ENCODE data around the gene TMEM156.

Gene TMEM156

DNA sequence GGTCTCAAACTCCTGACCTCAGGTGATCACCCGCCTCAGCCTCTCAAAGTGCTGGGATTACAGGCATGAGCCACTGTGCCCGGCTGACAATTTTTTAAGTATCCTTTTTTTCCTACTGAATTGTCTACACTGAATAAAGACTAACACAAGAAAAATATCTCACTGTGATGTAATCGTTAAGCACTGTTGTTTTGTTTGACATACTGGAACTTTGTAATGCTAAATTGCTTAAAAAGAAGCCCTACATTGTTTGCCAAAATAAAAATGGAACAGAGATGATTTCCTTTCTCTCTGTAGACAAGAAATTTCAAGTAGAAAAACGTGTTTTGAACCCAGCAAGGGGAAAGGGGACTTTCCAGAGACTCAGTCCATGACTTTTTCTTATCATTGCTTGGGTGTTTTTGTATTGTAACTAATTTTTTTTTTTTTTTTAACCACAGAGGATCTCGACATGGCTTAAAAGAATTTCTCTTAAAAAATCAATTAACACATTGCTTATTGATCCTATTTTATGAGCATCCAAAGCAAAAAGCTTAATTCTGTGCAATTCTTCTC is 74.9 kb downstream of the TMEM156 start:
- in situ Hi-C loops (cut with HindIII; ENCODE audit: low sequenced_read_pairs): no loop called here
- H3K4me3 ChIP-seq (ENCODE audit: low read depth, low read length): no peak overlapping the region
- no peak for DNase-seq (ENCODE audit: low read depth, low spot score)
- TF ChIP-seq, protein P1, sequence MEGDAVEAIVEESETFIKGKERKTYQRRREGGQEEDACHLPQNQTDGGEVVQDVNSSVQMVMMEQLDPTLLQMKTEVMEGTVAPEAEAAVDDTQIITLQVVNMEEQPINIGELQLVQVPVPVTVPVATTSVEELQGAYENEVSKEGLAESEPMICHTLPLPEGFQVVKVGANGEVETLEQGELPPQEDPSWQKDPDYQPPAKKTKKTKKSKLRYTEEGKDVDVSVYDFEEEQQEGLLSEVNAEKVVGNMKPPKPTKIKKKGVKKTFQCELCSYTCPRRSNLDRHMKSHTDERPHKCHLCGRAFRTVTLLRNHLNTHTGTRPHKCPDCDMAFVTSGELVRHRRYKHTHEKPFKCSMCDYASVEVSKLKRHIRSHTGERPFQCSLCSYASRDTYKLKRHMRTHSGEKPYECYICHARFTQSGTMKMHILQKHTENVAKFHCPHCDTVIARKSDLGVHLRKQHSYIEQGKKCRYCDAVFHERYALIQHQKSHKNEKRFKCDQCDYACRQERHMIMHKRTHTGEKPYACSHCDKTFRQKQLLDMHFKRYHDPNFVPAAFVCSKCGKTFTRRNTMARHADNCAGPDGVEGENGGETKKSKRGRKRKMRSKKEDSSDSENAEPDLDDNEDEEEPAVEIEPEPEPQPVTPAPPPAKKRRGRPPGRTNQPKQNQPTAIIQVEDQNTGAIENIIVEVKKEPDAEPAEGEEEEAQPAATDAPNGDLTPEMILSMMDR (IDR thresholded peaks at IDR 0.05; ENCODE audit: low read depth, low read length): no peak

DNA sequence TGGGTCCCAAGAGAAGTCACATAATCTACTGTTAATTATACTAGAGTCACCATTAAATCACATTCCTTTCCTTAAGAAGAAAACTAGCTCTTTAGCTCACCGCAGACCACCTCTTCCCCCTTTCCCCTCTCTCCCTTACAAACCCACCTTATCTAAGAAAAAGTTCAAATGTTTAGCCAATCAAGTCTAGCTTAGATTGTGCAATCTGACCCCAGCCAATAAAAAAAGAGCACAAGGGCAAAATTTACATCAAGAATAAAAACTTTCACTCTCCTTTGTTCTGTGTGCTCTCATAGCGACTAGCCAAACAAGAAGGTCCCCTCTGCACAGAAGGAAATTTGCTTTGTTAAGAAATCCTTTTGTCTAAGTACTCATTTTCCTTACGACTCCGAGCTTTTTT is 76.3 kb downstream of the TMEM156 start:
- no peak for DNase-seq (ENCODE audit: low read depth, low spot score)
- TF ChIP-seq, protein P1 (IDR thresholded peaks at IDR 0.05; ENCODE audit: low read depth, low read length): no peak
- H3K4me3 ChIP-seq (ENCODE audit: low read depth, low read length): no peak overlapping the region
- in situ Hi-C loops (cut with HindIII; ENCODE audit: low sequenced_read_pairs): no loop called here

DNA sequence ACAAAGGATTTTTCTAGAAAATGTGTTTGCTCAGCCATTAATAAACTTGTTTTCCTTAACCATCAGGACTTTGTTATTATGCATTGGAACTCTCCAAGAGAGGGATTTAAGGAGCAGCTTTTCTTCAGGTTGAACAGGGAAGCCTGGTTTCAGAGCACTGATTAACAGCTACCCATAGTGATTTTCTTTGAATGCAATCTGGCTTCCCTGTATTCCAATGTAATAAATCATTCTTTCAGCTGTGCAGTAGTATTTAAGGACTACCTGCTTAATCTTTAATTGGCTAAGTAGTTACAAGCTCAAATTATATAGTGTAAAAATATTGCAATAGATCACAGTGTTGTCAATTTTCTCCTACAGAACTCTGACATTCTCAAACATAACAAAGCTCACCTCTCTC is 77.5 kb downstream of the TMEM156 start:
- no peak for DNase-seq (ENCODE audit: low read depth, low spot score)
- TF ChIP-seq, protein P1 (IDR thresholded peaks at IDR 0.05; ENCODE audit: low read depth, low read length): no peak
- in situ Hi-C loops (cut with HindIII; ENCODE audit: low sequenced_read_pairs): no loop called here
- no peak overlapping the region for H3K4me3 ChIP-seq (ENCODE audit: low read depth, low read length)

DNA sequence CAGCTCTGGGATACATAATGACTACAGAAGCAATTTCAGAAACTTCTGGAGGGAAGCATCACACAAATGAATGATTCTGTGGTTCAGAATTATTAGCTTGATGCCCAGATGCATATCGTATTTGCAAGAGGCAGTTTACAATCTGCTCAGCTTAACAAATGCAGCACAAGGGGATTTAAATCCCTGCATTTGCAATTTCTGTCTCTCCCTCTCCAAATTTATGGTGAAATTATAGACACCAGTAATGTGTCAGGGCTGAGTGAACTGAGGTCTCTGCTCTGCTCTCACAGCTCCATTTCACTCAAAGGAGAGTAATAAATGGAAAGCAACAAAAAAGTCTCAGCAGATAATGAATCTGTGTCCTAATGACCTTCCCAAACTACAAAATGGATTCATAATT is 80.2 kb downstream of the TMEM156 start:
- TF ChIP-seq, protein P1 (IDR thresholded peaks at IDR 0.05; ENCODE audit: low read depth, low read length): no peak
- DNase-seq (ENCODE audit: low read depth, low spot score): no peak
- in situ Hi-C loops (cut with HindIII; ENCODE audit: low sequenced_read_pairs): no loop called here

GRCh38 chr4:38951598-38951997 is 80.6 kb downstream of the TMEM156 start:
- TF ChIP-seq, protein P1 (IDR thresholded peaks at IDR 0.05; ENCODE audit: low read depth, low read length): no peak
- no peak for DNase-seq (ENCODE audit: low read depth, low spot score)
- H3K4me3 ChIP-seq (ENCODE audit: low read depth, low read length): no peak overlapping the region
- in situ Hi-C loops (cut with HindIII; ENCODE audit: low sequenced_read_pairs): no loop called here

More for the DNA sequence above, 80.2 kb downstream of the TMEM156 start:
- no peak overlapping the region for H3K4me3 ChIP-seq (ENCODE audit: low read depth, low read length)

DNA sequence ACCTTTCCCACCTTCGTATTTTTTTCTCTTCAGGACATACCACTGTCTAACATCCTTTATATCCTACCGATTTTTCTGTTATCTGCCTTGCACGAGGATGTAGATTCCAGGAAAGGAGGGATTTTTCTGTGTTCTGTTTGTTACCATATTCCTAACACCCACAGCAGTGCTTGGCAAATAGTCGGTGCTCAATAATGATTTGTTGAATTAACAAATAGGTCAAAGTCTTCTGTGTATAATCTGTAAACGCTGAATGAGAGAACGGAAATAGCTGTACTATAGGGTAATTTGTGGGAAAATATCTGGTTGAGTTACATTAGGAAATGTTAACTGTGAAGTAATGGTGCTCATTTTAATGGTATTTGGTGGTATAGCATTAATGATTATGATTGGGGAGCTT is 81.5 kb downstream of the TMEM156 start:
- H3K4me3 ChIP-seq (ENCODE audit: low read depth, low read length): no peak overlapping the region
- TF ChIP-seq, protein P1 (IDR thresholded peaks at IDR 0.05; ENCODE audit: low read depth, low read length): no peak
- DNase-seq (ENCODE audit: low read depth, low spot score): no peak
- in situ Hi-C loops (cut with HindIII; ENCODE audit: low sequenced_read_pairs): no loop called here

GRCh38 chr4:38950159-38950558 is 82.0 kb downstream of the TMEM156 start:
- TF ChIP-seq, protein P1 (IDR thresholded peaks at IDR 0.05; ENCODE audit: low read depth, low read length): no peak
- DNase-seq (ENCODE audit: low read depth, low spot score): no peak
- in situ Hi-C loops (cut with HindIII; ENCODE audit: low sequenced_read_pairs): no loop called here
- no peak overlapping the region for H3K4me3 ChIP-seq (ENCODE audit: low read depth, low read length)

Data from astrocyte of the spinal cord (primary cell).